Measurements from ENCODE around the gene EAF2.

Gene EAF2

DNA sequence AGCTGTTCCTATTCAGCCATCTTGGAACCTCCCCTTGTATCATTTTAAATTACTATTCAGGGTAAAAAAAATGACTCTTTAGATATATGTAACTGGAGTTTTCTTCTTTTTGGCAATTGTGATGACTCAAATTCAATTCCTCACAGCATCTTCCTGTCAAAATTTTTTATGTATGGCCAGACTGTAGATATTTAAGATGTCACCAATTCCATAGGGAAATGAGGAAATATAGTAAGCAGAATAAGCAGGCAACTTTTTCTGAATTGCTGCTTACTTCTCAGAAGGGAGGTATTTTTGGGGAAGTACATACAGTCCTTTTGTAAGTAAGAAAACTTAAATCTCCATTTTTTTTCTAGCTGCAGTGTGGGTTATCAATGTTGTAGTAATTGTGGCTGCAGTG, 28.8 kb downstream of the EAF2 start:
- DNase-seq = no peak

DNA sequence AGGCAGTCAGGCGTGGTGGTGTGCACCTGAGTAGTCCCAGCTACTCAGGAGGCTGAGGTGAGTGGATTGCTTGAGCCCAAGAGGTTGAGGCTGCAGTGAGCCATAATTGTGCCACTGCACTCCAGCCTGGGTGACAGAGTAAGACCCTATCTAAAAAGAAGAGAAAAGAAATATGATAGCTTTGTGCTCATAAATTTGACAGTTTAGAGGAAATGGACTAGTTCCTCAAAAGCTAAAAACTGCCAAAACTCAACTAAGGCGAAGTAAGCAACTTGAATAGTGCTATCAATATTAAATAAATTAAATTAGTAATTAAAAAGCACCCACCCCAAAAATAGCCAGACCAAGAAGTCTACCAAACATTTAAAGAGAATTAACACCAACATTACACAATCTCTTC, 34.7 kb downstream of the EAF2 start:
- DNase-seq = no peak

- DNase-seq = no peak
These were observed 35.7 kb downstream of the EAF2 start for GRCh38 chr3:121870717-121871116.

- no peak for DNase-seq
These were observed 36.4 kb downstream of the EAF2 start for GRCh38 chr3:121871430-121871829.

DNA sequence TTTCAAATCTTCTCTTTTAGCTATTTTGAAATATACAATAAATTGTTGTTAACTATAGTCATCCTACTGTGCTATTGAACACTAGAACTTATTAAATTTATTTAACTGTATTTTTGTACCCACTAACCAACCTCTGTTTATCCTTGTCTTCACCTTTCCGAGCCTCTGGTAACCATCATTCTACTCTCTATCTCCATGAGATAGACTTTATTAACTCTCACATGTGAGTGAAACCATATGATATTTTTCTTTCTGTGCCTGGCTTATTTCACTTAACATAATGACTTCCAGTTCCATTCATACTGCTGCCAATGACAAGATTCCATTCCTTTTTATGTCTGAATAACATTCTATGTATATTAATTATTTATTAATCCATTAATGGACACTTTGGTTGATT, 43.4 kb downstream of the EAF2 start:
- no peak for DNase-seq

- no peak for DNase-seq
These were observed 48.5 kb downstream of the EAF2 start for GRCh38 chr3:121883507-121883906.

DNA sequence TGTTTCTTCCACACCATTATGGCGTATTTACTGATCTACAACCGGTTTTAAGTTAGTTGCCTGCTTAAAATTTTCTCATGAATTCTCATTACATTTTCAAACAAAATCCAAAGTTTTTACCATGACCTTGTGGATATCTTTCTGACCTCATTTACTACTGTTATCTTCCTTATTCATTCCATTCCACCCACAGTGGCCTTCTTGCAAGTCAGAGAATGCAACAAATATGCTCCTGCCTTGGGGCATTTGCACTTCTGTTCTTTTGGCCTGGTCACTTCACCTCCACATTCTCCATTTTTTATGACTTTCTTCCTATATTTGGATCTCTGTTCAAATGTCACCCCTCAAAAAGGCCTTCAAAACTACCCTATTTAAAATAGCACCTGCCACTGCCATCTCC, 50.4 kb downstream of the EAF2 start:
- no peak for DNase-seq

- DNase-seq = no peak
These were observed 59.4 kb downstream of the EAF2 start, which contains the start of gene SLC15A2 for GRCh38 chr3:121894301-121894990. Gene SLC15A2, plus strand, starts transcription at chr3:121894401. Its CDS starts 76 bp downstream, at chr3:121894477.

GRCh38 chr3:121895121-121895520, 60.1 kb downstream of the EAF2 start:
- DNase-seq = no peak

GRCh38 chr3:121895736-121896135, 60.7 kb downstream of the EAF2 start:
- no peak for DNase-seq

DNA sequence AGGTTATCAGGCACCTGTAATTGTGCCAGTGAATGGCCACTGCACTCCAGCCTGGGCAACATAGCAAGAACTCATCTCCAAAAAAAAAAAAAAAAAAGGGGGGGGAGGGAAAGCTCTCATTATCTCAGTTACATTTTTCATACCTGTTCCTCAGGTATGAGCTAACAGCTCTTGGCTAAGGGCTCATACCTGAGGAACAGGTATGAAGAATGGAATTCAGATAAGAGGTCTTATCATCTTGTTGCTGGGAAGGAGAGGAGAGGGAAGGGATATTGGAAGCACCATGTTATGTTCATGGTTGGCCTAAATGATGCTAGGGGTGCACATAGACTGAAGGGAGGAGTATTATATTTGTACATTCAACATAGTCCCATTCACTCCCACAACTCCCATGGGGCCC, 61.8 kb downstream of the EAF2 start:
- DNase-seq = no peak

DNA sequence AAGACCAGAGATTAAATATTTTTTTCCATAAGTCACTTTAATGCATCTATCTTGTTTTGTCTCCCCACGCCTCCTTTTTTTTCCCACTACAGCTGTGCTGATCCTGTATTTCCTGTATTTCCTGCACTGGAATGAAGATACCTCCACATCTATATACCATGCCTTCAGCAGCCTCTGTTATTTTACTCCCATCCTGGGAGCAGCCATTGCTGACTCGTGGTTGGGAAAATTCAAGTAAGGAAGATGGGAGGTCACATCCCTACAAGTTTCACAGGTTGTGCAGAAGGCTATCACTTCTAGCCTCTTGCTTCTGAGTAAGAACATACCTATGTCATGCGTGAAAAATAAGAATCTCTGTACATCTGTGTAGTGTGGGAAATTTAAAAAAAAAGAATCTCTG, 62.3 kb downstream of the EAF2 start:
- no peak for DNase-seq

DNA sequence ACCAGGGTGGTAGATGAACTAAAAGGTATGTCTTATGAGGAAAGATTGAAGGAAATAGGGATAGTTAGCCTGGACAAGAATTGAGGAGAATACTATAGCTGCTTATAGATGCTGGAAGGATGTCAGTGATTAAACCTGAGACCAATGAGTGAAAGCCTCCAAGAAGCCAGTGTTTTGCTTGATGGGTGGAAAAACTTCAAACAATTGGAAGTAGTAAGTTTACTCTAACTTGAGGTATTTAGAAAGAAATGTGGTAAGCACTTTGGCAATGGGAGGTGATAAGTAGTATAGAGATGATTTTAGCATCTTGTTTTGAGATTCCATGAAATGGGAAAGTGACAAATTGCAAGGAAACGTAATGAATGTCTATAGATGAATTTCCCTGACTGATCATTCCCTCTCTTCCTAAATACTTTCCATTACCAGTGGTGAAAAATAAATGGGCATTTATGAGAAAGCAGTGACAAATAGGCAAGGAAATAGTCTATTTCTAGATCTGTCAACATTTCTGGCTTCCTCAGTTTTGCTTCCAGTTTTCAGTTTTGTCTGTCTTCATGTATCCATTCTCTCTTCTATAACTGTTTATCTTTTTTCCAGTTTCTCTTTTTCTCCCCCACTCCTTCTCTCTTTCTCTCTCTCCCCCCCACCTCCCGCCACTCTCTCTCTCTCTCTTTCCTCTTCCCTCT, 78.4 kb downstream of the EAF2 start:
- no peak for DNase-seq

- DNase-seq = no peak
These were observed 79.3 kb downstream of the EAF2 start for GRCh38 chr3:121914081-121914998.

DNA sequence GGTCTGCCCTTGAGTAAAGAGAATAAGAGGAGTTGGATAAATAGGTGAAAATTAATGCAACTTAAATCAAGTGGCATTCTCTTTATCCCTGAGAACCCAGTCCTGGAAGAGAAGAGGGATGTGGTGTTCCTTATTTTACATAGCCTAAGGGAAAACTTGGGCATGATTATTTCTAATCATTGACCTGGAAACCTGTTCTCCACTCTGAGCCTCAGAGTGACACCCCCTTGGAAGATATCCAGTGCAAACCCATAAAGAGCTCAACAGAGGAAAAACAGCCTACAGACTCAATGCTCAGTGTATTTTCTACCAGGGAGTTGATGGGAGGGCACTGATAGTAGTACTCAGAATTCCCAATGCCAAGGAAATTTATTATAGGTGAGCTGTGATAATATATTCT, 81.2 kb downstream of the EAF2 start:
- DNase-seq = no peak

- no peak for DNase-seq
These were observed 83.9 kb downstream of the EAF2 start for GRCh38 chr3:121918779-121919483.

DNA sequence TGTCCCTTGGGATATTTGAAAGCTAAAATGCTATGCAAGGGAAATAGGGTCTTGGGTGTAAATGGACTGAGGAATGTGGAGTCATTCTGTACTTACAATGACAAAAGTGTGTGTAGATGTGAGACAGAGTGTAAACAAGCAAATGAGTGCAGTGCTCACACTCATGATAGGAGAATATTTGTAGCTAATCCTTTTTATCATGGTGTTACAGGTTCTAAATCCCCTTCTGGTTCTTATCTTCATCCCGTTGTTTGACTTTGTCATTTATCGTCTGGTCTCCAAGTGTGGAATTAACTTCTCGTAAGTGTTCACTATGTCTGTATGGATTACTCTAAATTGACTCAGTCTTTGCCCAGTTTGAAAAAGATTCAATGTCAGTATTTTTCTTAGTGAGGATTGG, 89.7 kb downstream of the EAF2 start:
- no peak for DNase-seq

- DNase-seq = no peak
These were observed 91.4 kb downstream of the EAF2 start for GRCh38 chr3:121926380-121926779.
